Measurements from ENCODE around the gene NOP56. TPM values are rescaled to one million over a fixed set of nuclear protein-coding genes. Genes with fewer than 3 reads are reported as not detected.

The NOP56 gene
- total RNA-seq, 3 donors from 2014 or later, result 80.8 to 116 (median 107) TPM

- Histone ChIP-seq H3K4me1 (ENCODE audit: low read depth) (peaks cover 11% of the 10 kb centered on the region), H3K9me3 (no peaks in the 10 kb centered on the region), H3K36me3 (ENCODE audit: low read depth) (peaks cover 6% of the 10 kb centered on the region), H3K4me3 (no peak overlapping the region)
- TF ChIP-seq, protein P1, sequence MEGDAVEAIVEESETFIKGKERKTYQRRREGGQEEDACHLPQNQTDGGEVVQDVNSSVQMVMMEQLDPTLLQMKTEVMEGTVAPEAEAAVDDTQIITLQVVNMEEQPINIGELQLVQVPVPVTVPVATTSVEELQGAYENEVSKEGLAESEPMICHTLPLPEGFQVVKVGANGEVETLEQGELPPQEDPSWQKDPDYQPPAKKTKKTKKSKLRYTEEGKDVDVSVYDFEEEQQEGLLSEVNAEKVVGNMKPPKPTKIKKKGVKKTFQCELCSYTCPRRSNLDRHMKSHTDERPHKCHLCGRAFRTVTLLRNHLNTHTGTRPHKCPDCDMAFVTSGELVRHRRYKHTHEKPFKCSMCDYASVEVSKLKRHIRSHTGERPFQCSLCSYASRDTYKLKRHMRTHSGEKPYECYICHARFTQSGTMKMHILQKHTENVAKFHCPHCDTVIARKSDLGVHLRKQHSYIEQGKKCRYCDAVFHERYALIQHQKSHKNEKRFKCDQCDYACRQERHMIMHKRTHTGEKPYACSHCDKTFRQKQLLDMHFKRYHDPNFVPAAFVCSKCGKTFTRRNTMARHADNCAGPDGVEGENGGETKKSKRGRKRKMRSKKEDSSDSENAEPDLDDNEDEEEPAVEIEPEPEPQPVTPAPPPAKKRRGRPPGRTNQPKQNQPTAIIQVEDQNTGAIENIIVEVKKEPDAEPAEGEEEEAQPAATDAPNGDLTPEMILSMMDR (IDR thresholded peaks at IDR 0.05), result no peak
- DNase-seq, result no peak
- intact Hi-C loops (cut with DNase I, micrococcal nuclease), result no loop called here
- no peak for ATAC-seq
Measured at GRCh38 chr20:2654384-2654822, 2.0 kb downstream of the NOP56 start.

GRCh38 chr20:2654831-2655230 lies 2.4 kb downstream of the NOP56 start:
- intact Hi-C loops (cut with DNase I, micrococcal nuclease), result no loop called here
- TF ChIP-seq, protein P1 (IDR thresholded peaks at IDR 0.05), result no peak
- peaks cover 11% of the 10 kb centered on the region for H3K4me1 ChIP-seq (ENCODE audit: low read depth)
- no peaks in the 10 kb centered on the region for H3K9me3 ChIP-seq
- peaks cover 6% of the 10 kb centered on the region for H3K36me3 ChIP-seq (ENCODE audit: low read depth)
- no peak for DNase-seq
- H3K4me3 ChIP-seq, result no peak overlapping the region
- ATAC-seq, result no peak

GRCh38 chr20:2655331-2656116 lies 3.1 kb downstream of the NOP56 start:
- Histone ChIP-seq H3K4me3 (no peak overlapping the region), H3K9me3 (no peaks in the 10 kb centered on the region), H3K4me1 (ENCODE audit: low read depth) (peaks cover 11% of the 10 kb centered on the region), H3K36me3 (ENCODE audit: low read depth) (peaks cover 9% of the 10 kb centered on the region)
- DNase-seq (no peak), ATAC-seq (no peak)
- TF ChIP-seq, protein P1 (IDR thresholded peaks at IDR 0.05), result no peak
- intact Hi-C loops (cut with DNase I, micrococcal nuclease), result no loop called here

GRCh38 chr20:2656471-2657117 lies 4.2 kb downstream of the NOP56 start:
- Histone ChIP-seq H3K4me3 (no peak overlapping the region), H3K9me3 (no peaks in the 10 kb centered on the region), H3K36me3 (ENCODE audit: low read depth) (peaks cover 12% of the 10 kb centered on the region), H3K4me1 (ENCODE audit: low read depth) (peaks cover 11% of the 10 kb centered on the region)
- intact Hi-C loops (cut with DNase I, micrococcal nuclease), result no loop called here
- TF ChIP-seq, protein P1 (IDR thresholded peaks at IDR 0.05), result no peak
- DNase-seq (no peak), ATAC-seq (no peak)

DNA sequence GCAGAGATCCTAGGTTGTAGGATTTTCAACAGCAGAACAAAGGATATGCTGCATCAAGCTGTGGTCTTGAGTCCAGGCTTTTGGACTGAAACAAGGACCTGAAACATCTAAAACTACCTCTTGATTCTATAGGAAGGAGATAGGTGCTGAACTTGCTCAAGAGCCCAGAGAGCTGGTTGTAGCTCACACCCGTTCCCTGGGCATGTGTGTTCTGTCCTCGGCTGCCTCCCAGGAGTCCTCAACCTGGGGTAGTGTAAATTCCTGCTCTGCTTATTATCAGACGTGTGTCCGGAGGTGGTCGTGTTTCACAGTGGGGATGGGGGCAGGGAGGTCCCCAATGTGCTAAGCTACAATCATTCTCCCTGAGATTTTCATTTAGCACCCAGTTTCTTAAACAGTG lies 4.8 kb downstream of the NOP56 start:
- intact Hi-C loops (cut with DNase I, micrococcal nuclease), result no loop called here
- peaks cover 11% of the 10 kb centered on the region for H3K4me1 ChIP-seq (ENCODE audit: low read depth)
- DNase-seq (no peak), ATAC-seq (no peak)
- H3K9me3 ChIP-seq, result no peaks in the 10 kb centered on the region
- peaks cover 12% of the 10 kb centered on the region for H3K36me3 ChIP-seq (ENCODE audit: low read depth)
- H3K4me3 ChIP-seq, result no peak overlapping the region
- TF ChIP-seq, protein P1 (IDR thresholded peaks at IDR 0.05), result no peak

Data from mucosa of descending colon (tissue), 3 donors.